K562 (cell line): ENCODE results near the gene FMNL1. TPM values are rescaled to one million over a fixed set of nuclear protein-coding genes. Genes with fewer than 3 reads are reported as not detected.

Source experiments
- ATAC-seq: fragments of 200-7000 bp; cut with Tn5 transposase; 3 replicates; pipeline ENCODE4 v1.9.1; 2020; ENCODE audit warnings: moderate library complexity
- BruUV-seq: library from RNA; stranded (reverse); fragments of 400-500 nt; replicated peaks from 2 replicates; lab custom pipeline; 2021; lab: Mats Ljungman, UMichigan
- CTCF ChIA-PET: fragments of 300-600 bp; formaldehyde crosslinking; extraction: SDS; loops from one replicate; lab custom pipeline; 2021; ENCODE audit warnings: low intra/inter-chr PET ratio; lab: Yijun Ruan, JAX
- POLR2A ChIA-PET: fragments of 300-600, 350-650 bp; sonication (Branson Sonifier 250); formaldehyde crosslinking; extraction: SDS; loops from one replicate; lab custom pipeline; 2021; ENCODE audit warnings: antibody characterized with exemption, inconsistent platforms; lab: Yijun Ruan, JAX
- DNase-seq, 4 experiments: peaks; one replicate each; pipeline versions ENCODE4 v3.0.0 to v3.0.0-alpha.2; 2011 to 2018; ENCODE audit warnings: low spot score in 3 of 4, mixed read lengths in 3 of 4; ENCODE audit errors: extremely low read depth in 1 of 4
- FAIRE-seq: peaks from 2 replicates; lab custom pipeline; 2011; peaks lifted over from hg19 to GRCh38; lab: Jason Lieb, UNC
- H2AFZ ChIP-seq: 2 replicates; pipeline ENCODE4 v1.6.0; 2011; ENCODE audit warnings: low read depth, low read length, control low read depth, inconsistent platforms
- H3K27ac ChIP-seq: fragments of 200-600 bp; 3 replicates; pipeline ENCODE4 v1.8.0; 2011; ENCODE audit warnings: low read depth, mild to moderate bottlenecking, control low read depth, inconsistent platforms, low read length, moderate library complexity, mixed read lengths; ENCODE audit errors: extremely low read depth
- H3K27me3 ChIP-seq, 2 experiments: fragments of 300-600 bp in 1 of 2; 2 replicates in 1 of 2; 3 replicates in 1 of 2; pipeline versions ENCODE4 v1.6.0 to v1.8.0; 2011; ENCODE audit warnings: inconsistent platforms in 2 of 2, low read length in 2 of 2, mild to moderate bottlenecking in 1 of 2, mixed read lengths in 1 of 2, moderate library complexity in 1 of 2; ENCODE audit not compliant: control insufficient read depth in 2 of 2, insufficient read depth in 2 of 2
- H3K36me3 ChIP-seq: fragments of 300-600 bp; 3 replicates; pipeline ENCODE4 v1.8.0; 2011; ENCODE audit warnings: mild to moderate bottlenecking, low read length, inconsistent platforms; ENCODE audit not compliant: control insufficient read depth, insufficient read depth
- H3K4me1 ChIP-seq, 2 experiments: fragments of 200-600 bp in 1 of 2; replicated peaks in 1 of 2; 2 replicates in 1 of 2; 3 replicates in 1 of 2; pipeline versions ENCODE4 v1.5.1 to v1.8.0; 2011; ENCODE audit warnings: inconsistent platforms in 2 of 2, low read length in 2 of 2, mild to moderate bottlenecking in 1 of 2, mixed read lengths in 1 of 2, moderate library complexity in 1 of 2; ENCODE audit not compliant: control insufficient read depth in 2 of 2, insufficient read depth in 2 of 2
- H3K4me2 ChIP-seq: 2 replicates; pipeline ENCODE4 v1.6.1; 2011; ENCODE audit warnings: low read length, control low read depth, inconsistent platforms, mixed read lengths; ENCODE audit not compliant: insufficient read depth
- H3K4me3 ChIP-seq: fragments of 200-600 bp; sonication (generic), shearing (Covaris generic); 2 replicates; pipeline ENCODE4 v1.5.1; 2016; ENCODE audit warnings: control low read depth, inconsistent platforms
- H3K79me2 ChIP-seq: fragments of 200-600 bp; 3 replicates; pipeline ENCODE4 v1.8.0; 2011; ENCODE audit warnings: low read length, inconsistent platforms; ENCODE audit not compliant: control insufficient read depth, insufficient read depth
- H3K9ac ChIP-seq, 2 experiments: 2 replicates each; pipeline versions ENCODE4 v1.6.0 to v1.6.1; 2011; ENCODE audit warnings: low read depth in 2 of 2, low read length in 2 of 2, control low read depth in 1 of 2, inconsistent platforms in 1 of 2, mild to moderate bottlenecking in 1 of 2, mixed read lengths in 1 of 2; ENCODE audit not compliant: insufficient read depth in 1 of 2
- H3K9me1 ChIP-seq: one replicate; pipeline ENCODE4 v1.6.0; 2011; ENCODE audit warnings: inconsistent platforms, mild to moderate bottlenecking, low read length, moderate library complexity; ENCODE audit not compliant: control insufficient read depth, insufficient read depth
- H3K9me3 ChIP-seq: replicated peaks from 2 replicates; pipeline ENCODE4 v1.5.1; 2011; ENCODE audit warnings: low read depth, low read length, inconsistent platforms; ENCODE audit not compliant: control insufficient read depth, insufficient read depth
- H4K20me1 ChIP-seq: replicated peaks from 2 replicates; pipeline ENCODE4 v1.6.1; 2011; ENCODE audit warnings: low read length, inconsistent platforms, mixed read lengths; ENCODE audit not compliant: control insufficient read depth, insufficient read depth
- BRF1 ChIP-seq: IDR thresholded peaks from 3 replicates; pipeline ENCODE4 v1.6.1; 2011; ENCODE audit warnings: borderline replicate concordance, mild to moderate bottlenecking; ENCODE audit not compliant: insufficient read length; ENCODE audit errors: extremely low read depth
- CEBPB ChIP-seq: fragments of 450-650 bp; IDR thresholded peaks from 2 replicates; pipeline ENCODE4 v1.6.1; 2016; ENCODE audit warnings: missing genetic modification characterization, missing compliant biosample characterization
- CREB3 ChIP-seq: fragments of 450-650 bp; conservative IDR thresholded peaks from 2 replicates; pipeline ENCODE4 v1.6.1; 2016; ENCODE audit warnings: missing genetic modification characterization, low read depth, mild to moderate bottlenecking, missing compliant biosample characterization, moderate library complexity
- FOXK1 ChIP-seq: sonication (generic); formaldehyde crosslinking; IDR thresholded peaks from 2 replicates; pipeline ENCODE4 v1.8.0; 2022; ENCODE audit warnings: missing genetic modification reagents, mild to moderate bottlenecking, borderline replicate concordance
- GABPA ChIP-seq: fragments of 200-800 bp; sonication (Bioruptor generic); conservative IDR thresholded peaks from 2 replicates; pipeline ENCODE4 v1.6.1; 2016; ENCODE audit warnings: low read depth, missing genetic modification characterization, missing compliant biosample characterization
- MITF ChIP-seq: IDR thresholded peaks from 2 replicates; pipeline ENCODE4 v1.6.1; 2014; ENCODE audit warnings: antibody characterized with exemption
- PCBP2 ChIP-seq: fragments of 200-400 bp; formaldehyde crosslinking; IDR thresholded peaks from 2 replicates; pipeline ENCODE4 v1.6.1; 2018; ENCODE audit warnings: low read length, low read depth, mild to moderate bottlenecking, moderate library complexity; ENCODE audit not compliant: poor library complexity, severe bottlenecking
- SAP30 ChIP-seq: fragments of 200-600 bp; sonication (generic); IDR thresholded peaks from 2 replicates; pipeline ENCODE4 v1.6.1; 2012; ENCODE audit warnings: borderline replicate concordance, low read depth, mild to moderate bottlenecking, moderate library complexity, low read length, control low read depth, inconsistent platforms; ENCODE audit not compliant: insufficient read depth, poor library complexity, severe bottlenecking
- TCF7L2 ChIP-seq: fragments of 150-350 bp; IDR thresholded peaks from 2 replicates; pipeline ENCODE4 v1.6.1; 2016; ENCODE audit warnings: low read depth, mild to moderate bottlenecking, low read length, moderate library complexity
- ZNF436 ChIP-seq: fragments of 250-450, 450-650 bp; sonication (Bioruptor Pico); formaldehyde crosslinking; IDR thresholded peaks from 2 replicates; pipeline ENCODE4 v1.7.0; 2020; ENCODE audit warnings: mild to moderate bottlenecking
- WGBS: fragments of 100-300 bp; shearing (Covaris generic); methylation state at CpG from one replicate; pipeline ENCODE4 v1.1.6; 2016; ENCODE audit warnings: low coverage, mixed read lengths; ENCODE audit not compliant: insufficient coverage; ENCODE audit errors: missing lambda C conversion rate; 5-methylcytosine and 5-hydroxymethylcytosine counted together
- in situ Hi-C: fragments of 300-500 bp; cut with MboI; formaldehyde crosslinking; loops from 4 replicates; pipeline ENCODE4 v1.15.0; 2018; ENCODE audit warnings: inconsistent platforms, mixed read lengths
- intact Hi-C: fragments of 100-400 bp; cut with micrococcal nuclease; formaldehyde crosslinking; loops from 2 replicates; pipeline ENCODE4 v1.14.2; 2022
- polyA plus RNA-seq, 8 experiments: library from polyadenylated mRNA; depleted of rRNA in 4 of 8; stranded (reverse) in 5 of 8; unstranded in 3 of 8; fragments of >200 nt; fragmentation: Nextera tagmentation in 2 of 8; fragmentation: Illumina TruSeq in 1 of 8; extraction: Ambion mirVana in 2 of 8; extraction: Trizol in 1 of 8; gene quantifications; 2 replicates each; pipeline versions ENCODE4 v1.2.1 to v1.2.3, GENCODE V29; 2011 to 2014; ENCODE audit warnings: inconsistent platforms in 1 of 8, missing spikeins in 1 of 8
- total RNA-seq, 7 experiments: library from RNA; depleted of rRNA in 6 of 7; stranded (reverse); fragments of >200 nt in 6 of 7; fragmentation: Illumina TruSeq in 2 of 7; extraction: Trizol in 2 of 7; gene quantifications; 2 replicates each; pipeline versions ENCODE4 v1.2.1 to v1.2.3, GENCODE V29; 2011 to 2021; ENCODE audit warnings: low replicate concordance in 1 of 7
- TF ChIP-seq, protein P1 (sequence below): fragments of 250-450 bp; sonication (Bioruptor Pico); IDR thresholded peaks from 2 replicates; pipeline ENCODE4 v1.8.0; 2022; ENCODE audit warnings: moderate library complexity, mild to moderate bottlenecking, inconsistent platforms

FMNL1 gene
- total and polyA plus RNA-seq, 9 of the 15 experiments (the other 6 are each of a cell fraction or from before 2014, with no cell fraction given), result 0.70 to 36.6 (median 7.7) TPM

DNA sequence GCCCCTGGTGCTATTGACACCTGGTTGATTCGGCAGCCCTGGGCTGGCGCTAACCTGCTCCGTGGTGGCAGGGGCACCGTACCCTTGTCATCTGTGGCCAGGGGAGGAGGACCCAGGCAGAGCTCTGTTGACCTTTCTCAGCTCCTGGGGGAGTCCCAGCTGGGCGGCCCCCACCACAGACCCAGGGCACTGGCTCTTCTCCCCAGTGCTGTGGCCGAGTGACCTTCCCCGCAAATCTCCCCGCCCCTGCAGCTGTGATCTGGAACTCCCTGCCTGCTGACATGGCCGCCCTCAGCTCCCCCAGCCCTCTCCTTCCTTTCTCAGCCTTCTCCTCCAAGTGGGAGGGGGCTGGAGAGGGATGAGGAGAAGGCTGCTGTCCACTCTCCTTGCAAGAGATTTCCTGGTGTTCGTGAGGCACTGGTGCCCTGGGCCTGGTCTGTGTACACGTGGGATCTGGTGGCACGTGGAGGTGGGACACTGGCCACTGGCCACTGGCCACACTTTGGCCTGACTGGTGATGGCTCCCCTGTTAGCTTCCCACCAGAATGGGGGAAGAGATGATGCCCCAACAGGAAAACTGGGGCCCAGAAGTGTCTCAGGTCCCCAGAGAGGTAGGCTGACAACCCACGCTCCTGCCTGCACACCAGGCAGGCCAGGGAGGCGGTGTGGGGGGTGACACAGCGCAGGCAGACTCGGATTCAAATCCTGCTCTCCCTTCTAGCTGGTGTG lies 8.2 kb downstream of the FMNL1 start (continued):
- TF ChIP-seq GABPA (tag) (no peak), CEBPB (tag) (no peak), BRF1 (no peak), CREB3 (tag) (no peak), PCBP2 (no peak)

DNA sequence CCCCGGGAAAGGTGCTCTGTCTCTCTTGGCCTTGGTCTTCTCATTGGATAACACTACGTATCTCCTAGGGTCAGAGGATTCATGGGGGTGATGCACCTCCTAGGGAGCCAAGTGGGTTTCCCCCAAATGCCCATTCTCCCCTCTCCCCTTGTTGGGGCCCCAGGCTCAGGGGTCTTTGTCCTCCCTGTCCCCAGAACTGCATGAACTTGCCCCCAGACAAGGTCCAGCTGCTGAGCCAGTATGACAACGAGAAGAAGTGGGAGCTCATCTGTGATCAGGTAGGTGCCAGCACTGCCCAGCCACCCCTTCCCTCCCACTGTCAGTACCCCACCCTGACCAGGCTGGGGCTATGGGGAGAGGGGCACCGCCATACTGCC lies 8.7 kb downstream of the FMNL1 start:
- H3K9me3 ChIP-seq, result no peaks in the 10 kb centered on the region
- no peak overlapping the region for H3K4me3 ChIP-seq
- H3K4me1 ChIP-seq, result peaks cover 50 to 66% of the 10 kb centered on the region in 2 experiments
- H3K36me3 ChIP-seq, result no peaks in the 10 kb centered on the region; the same call in 2 of the 3 replicates
- no peak for FAIRE-seq
- H4K20me1 ChIP-seq, result no peaks in the 10 kb centered on the region
- ChIA-PET POLR2A (interaction anchor here (1.5 to 9.0 kb wide), 2 partner anchors 12 to 80 kb away, joined by 4 to 92 read pairs; partner anchors contain the start of gene HEXIM1), CTCF (interaction anchor here (0.5 kb wide), 1 partner anchor 13 kb away, joined by 4 read pairs; no protein-coding TSS in a partner anchor)
- intact Hi-C loops (no loop called here), in situ Hi-C loops (no loop called here)
- no peak overlapping the region for H2AFZ ChIP-seq
- no peaks in the 10 kb centered on the region for H3K27me3 ChIP-seq
- H3K9ac ChIP-seq, result peak overlapping the region in 1 of 2 experiments; percentile 77; a peak in 2 of 4 replicates
- H3K9me1 ChIP-seq, result no peaks in the 10 kb centered on the region
- 75% methylated on average over 2 of the region's 4 CpGs for WGBS
- BruUV-seq, result no TSS peak
- DNase-seq, result no peak
- H3K27ac ChIP-seq, result no peak overlapping the region
- H3K4me2 ChIP-seq, result no peak overlapping the region
- H3K79me2 ChIP-seq, result peaks cover 42% of the 10 kb centered on the region
- TF ChIP-seq, protein P1, sequence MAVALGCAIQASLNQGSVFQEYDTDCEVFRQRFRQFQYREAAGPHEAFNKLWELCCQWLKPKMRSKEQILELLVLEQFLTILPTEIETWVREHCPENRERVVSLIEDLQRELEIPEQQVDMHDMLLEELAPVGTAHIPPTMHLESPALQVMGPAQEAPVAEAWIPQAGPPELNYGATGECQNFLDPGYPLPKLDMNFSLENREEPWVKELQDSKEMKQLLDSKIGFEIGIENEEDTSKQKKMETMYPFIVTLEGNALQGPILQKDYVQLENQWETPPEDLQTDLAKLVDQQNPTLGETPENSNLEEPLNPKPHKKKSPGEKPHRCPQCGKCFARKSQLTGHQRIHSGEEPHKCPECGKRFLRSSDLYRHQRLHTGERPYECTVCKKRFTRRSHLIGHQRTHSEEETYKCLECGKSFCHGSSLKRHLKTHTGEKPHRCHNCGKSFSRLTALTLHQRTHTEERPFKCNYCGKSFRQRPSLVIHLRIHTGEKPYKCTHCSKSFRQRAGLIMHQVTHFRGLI (CRISPR knock-in tag), result no peak
- TF ChIP-seq MITF (no peak), TCF7L2 (no peak), SAP30 (no peak), FOXK1 (CRISPR knock-in tag) (no peak), ZNF436 (no peak)
- ATAC-seq, result no peak
